Astrocyte (in vitro differentiated cells and primary cell): Measurements from ENCODE around the gene MKRN2. TPM values are rescaled to one million over a fixed set of nuclear protein-coding genes. Genes with fewer than 3 reads are reported as not detected.
A peak's percentile ranks its signal among the peaks of the same experiment; 100 is the strongest.

Experiments used
- DNase-seq: peaks from one replicate; pipeline ENCODE4 v3.0.0-alpha.2; 2010; ENCODE audit warnings: low read depth
- FAIRE-seq: peaks from 2 replicates; lab custom pipeline; 2011; peaks lifted over from hg19 to GRCh38; lab: Jason Lieb, UNC
- H2AFZ ChIP-seq: 2 replicates; pipeline ENCODE4 v1.6.0; 2012; ENCODE audit warnings: low read depth, low read length, inconsistent platforms
- H3K27ac ChIP-seq: 2 replicates; pipeline ENCODE4 v1.5.1; 2011; ENCODE audit warnings: low read depth, low read length, inconsistent platforms
- H3K27me3 ChIP-seq: 2 replicates; pipeline ENCODE4 v1.6.0; 2011; ENCODE audit warnings: low read length, inconsistent platforms; ENCODE audit not compliant: insufficient read depth
- H3K36me3 ChIP-seq: 2 replicates; pipeline ENCODE4 v1.5.1; 2011; ENCODE audit warnings: low read length, inconsistent platforms; ENCODE audit not compliant: insufficient read depth
- H3K4me1 ChIP-seq: 2 replicates; pipeline ENCODE4 v1.5.1; 2011; ENCODE audit warnings: low read length, inconsistent platforms; ENCODE audit not compliant: insufficient read depth
- H3K4me2 ChIP-seq: 2 replicates; pipeline ENCODE4 v1.6.0; 2012; ENCODE audit warnings: low read length, inconsistent platforms
- H3K4me3 ChIP-seq: 2 replicates; pipeline ENCODE4 v1.5.1; 2011; ENCODE audit warnings: low read depth, mild to moderate bottlenecking, low read length, inconsistent platforms; ENCODE audit not compliant: insufficient read depth
- H3K79me2 ChIP-seq: 2 replicates; pipeline ENCODE4 v1.6.0; 2012; ENCODE audit warnings: mild to moderate bottlenecking, low read length, inconsistent platforms; ENCODE audit not compliant: insufficient read depth
- H3K9ac ChIP-seq: 2 replicates; pipeline ENCODE4 v1.6.0; 2012; ENCODE audit warnings: mild to moderate bottlenecking, low read length, inconsistent platforms
- H3K9me3 ChIP-seq: 2 replicates; pipeline ENCODE4 v1.5.1; 2012; ENCODE audit warnings: low read depth, mild to moderate bottlenecking, low read length, inconsistent platforms; ENCODE audit not compliant: insufficient read depth
- H4K20me1 ChIP-seq: 2 replicates; pipeline ENCODE4 v1.6.0; 2012; ENCODE audit warnings: low read length, inconsistent platforms; ENCODE audit not compliant: insufficient read depth
- H3K27ac Mint-ChIP-seq: one replicate; pipeline ENCODE4 v1.8.0; 2021; ENCODE audit warnings: mild to moderate bottlenecking, mixed read lengths; ENCODE audit not compliant: unreplicated experiment
- H3K27me3 Mint-ChIP-seq: one replicate; pipeline ENCODE4 v1.8.0; 2021; ENCODE audit warnings: low read depth, mixed read lengths; ENCODE audit not compliant: unreplicated experiment
- H3K36me3 Mint-ChIP-seq: one replicate; pipeline ENCODE4 v1.8.0; 2021; ENCODE audit warnings: low read depth, mixed read lengths; ENCODE audit not compliant: unreplicated experiment
- H3K4me1 Mint-ChIP-seq: one replicate; pipeline ENCODE4 v1.8.0; 2021; ENCODE audit warnings: low read depth, mixed read lengths; ENCODE audit not compliant: unreplicated experiment
- H3K4me3 Mint-ChIP-seq: one replicate; pipeline ENCODE4 v1.8.0; 2021; ENCODE audit warnings: mild to moderate bottlenecking, moderate library complexity, mixed read lengths; ENCODE audit not compliant: unreplicated experiment
- H3K9me3 Mint-ChIP-seq: one replicate; pipeline ENCODE4 v1.8.0; 2021; ENCODE audit warnings: mild to moderate bottlenecking, mixed read lengths; ENCODE audit not compliant: unreplicated experiment
- CTCF ChIP-seq: IDR thresholded peaks from 2 replicates; pipeline ENCODE4 v1.5.1; 2011; ENCODE audit warnings: low read depth, mild to moderate bottlenecking, inconsistent platforms, low read length, moderate library complexity; ENCODE audit not compliant: insufficient read depth
- EZH2 ChIP-seq: IDR thresholded peaks from 2 replicates; pipeline ENCODE4 v1.6.1; 2012; ENCODE audit warnings: mild to moderate bottlenecking, low read length, inconsistent platforms; ENCODE audit not compliant: insufficient read depth
- total RNA-seq: library from RNA; stranded (reverse); gene quantifications from 2 replicates; pipeline ENCODE4 v1.2.1, GENCODE V29; 2021

The MKRN2 gene
- total RNA-seq, 1 donor from 2014 or later = 36.7 TPM

DNA sequence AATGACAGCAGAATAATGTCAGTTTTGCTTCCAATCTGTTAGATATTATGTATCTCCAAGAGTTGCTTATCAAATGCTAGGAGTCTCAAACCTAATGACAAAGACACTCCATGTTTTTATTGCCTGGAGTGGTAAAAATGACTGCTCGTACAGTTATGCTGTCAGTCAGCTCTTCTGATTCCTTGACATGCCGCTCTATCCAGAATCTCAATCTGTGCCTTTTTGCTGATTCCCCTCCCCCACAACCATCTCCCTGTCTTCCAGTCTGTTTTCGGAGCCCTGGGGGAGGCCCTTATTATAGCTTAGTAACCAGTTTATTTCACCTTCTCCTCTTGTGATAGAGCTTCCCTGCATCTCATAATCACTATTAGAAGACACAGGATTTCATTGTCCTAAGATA is 2.6 kb downstream of the MKRN2 start:
- peak overlapping the region; percentile 40 for H3K4me3 Mint-ChIP-seq
- Histone ChIP-seq H4K20me1 (peaks cover 61% of the 10 kb centered on the region), H3K9ac (no peak overlapping the region), H3K79me2 (peaks cover 73% of the 10 kb centered on the region), H3K4me2 (peak overlapping the region; percentile 100), H2AFZ (no peak overlapping the region), H3K27ac (no peak overlapping the region), H3K4me3 (no peak overlapping the region), H3K4me1 (peaks cover 11% of the 10 kb centered on the region), H3K36me3 (no peaks in the 10 kb centered on the region), H3K9me3 (no peaks in the 10 kb centered on the region), H3K27me3 (no peaks in the 10 kb centered on the region)
- H3K36me3 Mint-ChIP-seq = no peaks in the 10 kb centered on the region
- H3K9me3 Mint-ChIP-seq = no peaks in the 10 kb centered on the region
- H3K27me3 Mint-ChIP-seq = no peaks in the 10 kb centered on the region
- FAIRE-seq = no peak
- DNase-seq = no peak
- H3K4me1 Mint-ChIP-seq = peaks cover 41% of the 10 kb centered on the region
- H3K27ac Mint-ChIP-seq = no peak overlapping the region
- TF ChIP-seq EZH2 = no peak
- no peak for TF ChIP-seq CTCF

DNA sequence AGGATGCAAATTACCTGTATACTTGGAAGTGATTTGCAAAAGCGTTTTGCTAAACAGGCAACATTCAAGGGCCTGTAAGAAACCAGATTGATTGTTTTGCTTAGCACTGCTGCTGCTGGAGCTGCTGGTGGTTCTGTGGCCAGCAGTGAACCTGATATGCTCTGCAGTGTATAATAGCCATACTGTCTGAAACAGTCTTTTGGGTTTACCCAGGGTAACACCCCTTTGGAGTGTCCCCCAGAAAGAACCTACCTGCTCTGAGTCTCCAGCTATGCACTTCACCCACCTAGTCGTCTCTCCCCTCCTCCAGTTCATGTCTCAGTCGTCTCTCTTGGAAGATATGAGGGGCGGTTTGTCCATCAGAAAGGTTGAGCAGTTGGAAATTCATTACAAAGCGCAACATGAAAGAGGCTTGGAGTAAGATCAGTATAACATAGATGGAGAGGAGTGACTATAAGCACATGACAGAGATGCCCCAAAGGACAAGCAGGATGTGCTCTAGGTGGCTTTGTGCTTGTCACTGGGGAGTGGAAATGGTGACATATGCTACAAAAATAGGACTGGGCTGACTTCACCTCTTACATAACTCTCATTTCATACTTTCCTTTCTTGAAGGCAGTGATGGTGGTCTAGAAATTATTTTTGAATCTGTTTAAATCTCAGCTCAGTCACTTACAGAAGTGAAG is 3.8 kb downstream of the MKRN2 start:
- DNase-seq = no peak
- FAIRE-seq = no peak
- peaks cover 84% of the 10 kb centered on the region for H3K79me2 ChIP-seq
- no peaks in the 10 kb centered on the region for H3K27me3 ChIP-seq
- Mint-ChIP-seq H3K4me3 (no peak overlapping the region), H3K36me3 (peaks cover 2% of the 10 kb centered on the region), H3K4me1 (peaks cover 45% of the 10 kb centered on the region), H3K27me3 (no peaks in the 10 kb centered on the region), H3K27ac (peak overlapping the region; percentile 36), H3K9me3 (no peaks in the 10 kb centered on the region)
- H4K20me1 ChIP-seq = peaks cover 73% of the 10 kb centered on the region
- no peak overlapping the region for H3K4me3 ChIP-seq
- TF ChIP-seq CTCF = no peak
- no peak for TF ChIP-seq EZH2
- H3K27ac ChIP-seq = no peak overlapping the region
- peaks cover 11% of the 10 kb centered on the region for H3K4me1 ChIP-seq
- H3K4me2 ChIP-seq = no peak overlapping the region
- H2AFZ ChIP-seq = no peak overlapping the region
- H3K9ac ChIP-seq = no peak overlapping the region
- no peaks in the 10 kb centered on the region for H3K36me3 ChIP-seq
- H3K9me3 ChIP-seq = no peaks in the 10 kb centered on the region

GRCh38 chr3:12561397-12561796 is 4.5 kb downstream of the MKRN2 start:
- FAIRE-seq (no peak), DNase-seq (no peak)
- no peaks in the 10 kb centered on the region for H3K9me3 ChIP-seq
- peaks cover 45% of the 10 kb centered on the region for H3K4me1 Mint-ChIP-seq
- peaks cover 80% of the 10 kb centered on the region for H4K20me1 ChIP-seq
- TF ChIP-seq EZH2 (no peak), CTCF (no peak)
- no peaks in the 10 kb centered on the region for H3K27me3 Mint-ChIP-seq
- H3K4me2 ChIP-seq = no peak overlapping the region
- H3K4me3 Mint-ChIP-seq = no peak overlapping the region
- no peak overlapping the region for H2AFZ ChIP-seq
- no peak overlapping the region for H3K9ac ChIP-seq
- no peak overlapping the region for H3K27ac Mint-ChIP-seq
- peaks cover 11% of the 10 kb centered on the region for H3K4me1 ChIP-seq
- no peaks in the 10 kb centered on the region for H3K9me3 Mint-ChIP-seq
- no peaks in the 10 kb centered on the region for H3K27me3 ChIP-seq
- peaks cover 2% of the 10 kb centered on the region for H3K36me3 Mint-ChIP-seq
- no peak overlapping the region for H3K4me3 ChIP-seq
- peaks cover 92% of the 10 kb centered on the region for H3K79me2 ChIP-seq
- no peak overlapping the region for H3K27ac ChIP-seq
- no peaks in the 10 kb centered on the region for H3K36me3 ChIP-seq
